GM12878 (cell line): ENCODE results near the gene AADAC. TPM values are rescaled to one million over a fixed set of nuclear protein-coding genes. Genes with fewer than 3 reads are reported as not detected.
"Not testable (repeated sequence)": the region's sequence is repeated elsewhere in the genome, so short reads cannot be mapped to it uniquely, and the experiment has no call there.

Experiments
- ATAC-seq: fragments of 200-7000 bp; cut with Tn5 transposase; 3 replicates; pipeline ENCODE4 v1.9.1; 2020; ENCODE audit warnings: mild to moderate bottlenecking, moderate library complexity
- BruUV-seq: library from RNA; stranded (reverse); fragments of 400-500 nt; replicated peaks from 2 replicates; lab custom pipeline; 2021; lab: Mats Ljungman, UMichigan
- CTCF ChIA-PET: fragments of 300-600 bp; sonication (Branson Sonifier 250); formaldehyde crosslinking; extraction: SDS; loops from one replicate; lab custom pipeline; 2021; ENCODE audit warnings: inconsistent platforms; lab: Yijun Ruan, JAX
- POLR2A ChIA-PET: fragments of 350-600 bp; formaldehyde crosslinking; extraction: SDS; loops from one replicate; lab custom pipeline; 2021; ENCODE audit warnings: inconsistent platforms; lab: Charles Lee
- RAD21 ChIA-PET: fragments of 300-600 bp; sonication (Branson Sonifier 250); formaldehyde crosslinking; loops from one replicate; lab custom pipeline; 2023; ENCODE audit warnings: antibody characterized with exemption; ENCODE audit not compliant: unreplicated experiment; lab: Charles Lee
- SMC1A ChIA-PET: fragments of 300-600 bp; sonication (Branson Sonifier 250); formaldehyde crosslinking; loops from one replicate; lab custom pipeline; 2023; ENCODE audit not compliant: unreplicated experiment, uncharacterized antibody; lab: Charles Lee
- DNase-seq: peaks from one replicate; pipeline ENCODE4 v3.0.0-alpha.2; 2011; ENCODE audit warnings: low read depth, low spot score
- FAIRE-seq: peaks from 3 replicates; lab custom pipeline; 2011; peaks lifted over from hg19 to GRCh38; lab: Jason Lieb, UNC
- H2AFZ ChIP-seq: 2 replicates; pipeline ENCODE4 v1.6.0; 2011; ENCODE audit warnings: low read depth, low read length, control low read depth; ENCODE audit not compliant: control insufficient read depth
- H3K27ac ChIP-seq: 2 replicates; pipeline ENCODE4 v1.5.1; 2011; ENCODE audit warnings: control low read depth; ENCODE audit not compliant: control insufficient read depth, insufficient read depth
- H3K27me3 ChIP-seq, 2 experiments: replicated peaks in 1 of 2; 2 replicates each; pipeline versions ENCODE4 v1.6.0 to v1.6.1; 2011; ENCODE audit warnings: low read length in 1 of 2; ENCODE audit not compliant: control insufficient read depth in 2 of 2, insufficient read depth in 2 of 2
- H3K36me3 ChIP-seq, 2 experiments: 2 replicates each; pipeline ENCODE4 v1.5.1; 2011; ENCODE audit warnings: low read length in 1 of 2; ENCODE audit not compliant: control insufficient read depth in 2 of 2, insufficient read depth in 2 of 2
- H3K4me1 ChIP-seq: 2 replicates; pipeline ENCODE4 v1.6.1; 2011; ENCODE audit warnings: mild to moderate bottlenecking, low read length, moderate library complexity, mixed read lengths; ENCODE audit not compliant: control insufficient read depth, insufficient read depth
- H3K4me2 ChIP-seq: 2 replicates; pipeline ENCODE4 v1.6.0; 2011; ENCODE audit warnings: control low read depth; ENCODE audit not compliant: control insufficient read depth, insufficient read depth
- H3K4me3 ChIP-seq: fragments of 200-600 bp; sonication (generic); 2 replicates; pipeline ENCODE4 v1.5.1; 2016
- H3K79me2 ChIP-seq: 2 replicates; pipeline ENCODE4 v1.6.0; 2011; ENCODE audit warnings: low read length; ENCODE audit not compliant: control insufficient read depth, insufficient read depth
- H3K9ac ChIP-seq: 2 replicates; pipeline ENCODE4 v1.8.0; 2011; ENCODE audit warnings: low read length, control low read depth, mixed read lengths; ENCODE audit not compliant: control insufficient read depth, insufficient read depth
- H3K9me3 ChIP-seq: replicated peaks from 3 replicates; pipeline ENCODE4 v1.5.1; 2011; ENCODE audit warnings: mild to moderate bottlenecking, low read length; ENCODE audit not compliant: control insufficient read depth, insufficient read depth
- H4K20me1 ChIP-seq: 2 replicates; pipeline ENCODE4 v1.6.0; 2011; ENCODE audit not compliant: control insufficient read depth, insufficient read depth
- EP300 ChIP-seq, 2 experiments: fragments of 150-350 bp in 1 of 2; IDR thresholded peaks; 2 replicates each; pipeline ENCODE4 v1.6.1; 2011 to 2012; ENCODE audit warnings: low read depth in 2 of 2, low read length in 2 of 2, borderline replicate concordance in 1 of 2, improper control_type of control experiment in 1 of 2, inconsistent platforms in 1 of 2; ENCODE audit not compliant: control insufficient read depth in 1 of 2
- RAD21 ChIP-seq: IDR thresholded peaks from 2 replicates; pipeline ENCODE4 v1.6.1; 2011; ENCODE audit warnings: mild to moderate bottlenecking, low read depth, low read length, moderate library complexity; ENCODE audit not compliant: insufficient read depth
- SPI1 ChIP-seq: IDR thresholded peaks from 2 replicates; pipeline ENCODE4 v1.6.1; 2011; ENCODE audit warnings: low read depth, mild to moderate bottlenecking, low read length, moderate library complexity, borderline replicate concordance; ENCODE audit not compliant: insufficient read depth
- TAF1 ChIP-seq: IDR thresholded peaks from 2 replicates; pipeline ENCODE4 v1.6.1; 2011; ENCODE audit warnings: mild to moderate bottlenecking, low read depth, low read length, borderline replicate concordance
- USF2 ChIP-seq: IDR thresholded peaks from 2 replicates; pipeline ENCODE4 v1.6.1; 2011; ENCODE audit warnings: low read depth, low read length, improper control_type of control experiment, borderline replicate concordance
- WGBS: methylation state at CpG from one replicate; pipeline ENCODE4 v1.1.6; 2016; ENCODE audit warnings: low lambda C conversion rate; ENCODE audit not compliant: insufficient replicate concordance, insufficient coverage; ENCODE audit errors: missing lambda C conversion rate; 5-methylcytosine and 5-hydroxymethylcytosine counted together
- in situ Hi-C: fragments of 300-500 bp; cut with MboI; formaldehyde crosslinking; loops from 9 replicates; pipeline ENCODE4 v1.14.3; 2018; ENCODE audit warnings: mixed read lengths
- intact Hi-C: fragments of 100-400 bp; cut with micrococcal nuclease; formaldehyde crosslinking; loops from one replicate; pipeline ENCODE4 v1.14.2; 2022; ENCODE audit not compliant: unreplicated experiment
- polyA plus RNA-seq, 11 experiments: library from polyadenylated mRNA; depleted of rRNA in 4 of 11; unstranded in 6 of 11; stranded (reverse) in 5 of 11; fragments of >200 nt; fragmentation: Nextera tagmentation in 4 of 11; fragmentation: Illumina TruSeq in 1 of 11; extraction: Ambion mirVana in 4 of 11; extraction: Trizol in 1 of 11; gene quantifications; 1 replicate in 1 of 11; 2 replicates in 10 of 11; pipeline versions ENCODE4 v1.2.1 to v1.2.3, GENCODE V29; 2011 to 2016; ENCODE audit warnings: inconsistent platforms in 2 of 11, missing spikeins in 2 of 11, low read depth in 1 of 11
- total RNA-seq, 4 experiments: library from RNA; depleted of rRNA in 3 of 4; stranded (reverse); fragments of >200 nt in 3 of 4; fragmentation: Illumina TruSeq in 1 of 4; extraction: Trizol in 1 of 4; gene quantifications; 2 replicates each; pipeline versions ENCODE4 v1.2.1 to v1.2.3, GENCODE V29; 2013 to 2021
- TF ChIP-seq, protein P1 (sequence below): IDR thresholded peaks from 2 replicates; pipeline ENCODE4 v1.6.1; 2012; ENCODE audit warnings: low read depth, low read length, improper control_type of control experiment

The AADAC gene
- total and polyA plus RNA-seq, 10 of the 15 experiments (the other 5 are each of a cell fraction or from before 2014, with no cell fraction given), result 0.13 TPM; not detected in 9

GRCh38 chr3:151813799-151814198, at the start of gene AADAC (continued):
- TF ChIP-seq, protein P1, sequence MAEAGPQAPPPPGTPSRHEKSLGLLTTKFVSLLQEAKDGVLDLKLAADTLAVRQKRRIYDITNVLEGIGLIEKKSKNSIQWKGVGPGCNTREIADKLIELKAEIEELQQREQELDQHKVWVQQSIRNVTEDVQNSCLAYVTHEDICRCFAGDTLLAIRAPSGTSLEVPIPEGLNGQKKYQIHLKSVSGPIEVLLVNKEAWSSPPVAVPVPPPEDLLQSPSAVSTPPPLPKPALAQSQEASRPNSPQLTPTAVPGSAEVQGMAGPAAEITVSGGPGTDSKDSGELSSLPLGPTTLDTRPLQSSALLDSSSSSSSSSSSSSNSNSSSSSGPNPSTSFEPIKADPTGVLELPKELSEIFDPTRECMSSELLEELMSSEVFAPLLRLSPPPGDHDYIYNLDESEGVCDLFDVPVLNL, result no peak
- TF ChIP-seq SPI1 (no peak), USF2 (no peak), TAF1 (no peak), RAD21 (no peak), EP300 (IDR thresholded peaks at IDR 0.05; ENCODE audit: borderline replicate concordance in 1 of 2, control insufficient read depth in 1 of 2, low read depth in 2 of 2, low read length in 2 of 2) (no peak)

- BruUV-seq, H3K9me3 ChIP-seq, RAD21 ChIA-PET, H2AFZ ChIP-seq, intact Hi-C loops, H3K4me2 ChIP-seq, H3K79me2 ChIP-seq, H3K36me3 ChIP-seq, H3K4me1 ChIP-seq, in situ Hi-C loops, H3K9ac ChIP-seq, DNase-seq, H3K27me3 ChIP-seq, SMC1A ChIA-PET, CTCF ChIA-PET, H3K27ac ChIP-seq, POLR2A ChIA-PET, ATAC-seq, H4K20me1 ChIP-seq, H3K4me3 ChIP-seq, FAIRE-seq: not testable (repeated sequence)
- WGBS, result 0% methylated on average over 1 of the region's 1 CpG
Observed at GRCh38 chr3:151764699-151765098, 49.2 kb upstream of the AADAC start.
